SH-SY5Y (cell line): Measurements from ENCODE around the gene MORN1.

ENCODE experiments used
- GATA2 ChIP-seq: IDR thresholded peaks from 2 replicates; pipeline ENCODE4 v1.6.1; 2011; ENCODE audit warnings: mild to moderate bottlenecking, low read depth, low read length
- GATA3 ChIP-seq: IDR thresholded peaks from 2 replicates; pipeline ENCODE4 v1.6.1; 2011; ENCODE audit warnings: low read depth, mild to moderate bottlenecking, low read length, moderate library complexity

- no peak for TF ChIP-seq GATA2
- TF ChIP-seq GATA3 = no peak
Measured at GRCh38 chr1:2417833-2418225, 26.5 kb upstream of the MORN1 start.
